Measurements from ENCODE around the gene CAMK2N2.

CAMK2N2 gene

DNA sequence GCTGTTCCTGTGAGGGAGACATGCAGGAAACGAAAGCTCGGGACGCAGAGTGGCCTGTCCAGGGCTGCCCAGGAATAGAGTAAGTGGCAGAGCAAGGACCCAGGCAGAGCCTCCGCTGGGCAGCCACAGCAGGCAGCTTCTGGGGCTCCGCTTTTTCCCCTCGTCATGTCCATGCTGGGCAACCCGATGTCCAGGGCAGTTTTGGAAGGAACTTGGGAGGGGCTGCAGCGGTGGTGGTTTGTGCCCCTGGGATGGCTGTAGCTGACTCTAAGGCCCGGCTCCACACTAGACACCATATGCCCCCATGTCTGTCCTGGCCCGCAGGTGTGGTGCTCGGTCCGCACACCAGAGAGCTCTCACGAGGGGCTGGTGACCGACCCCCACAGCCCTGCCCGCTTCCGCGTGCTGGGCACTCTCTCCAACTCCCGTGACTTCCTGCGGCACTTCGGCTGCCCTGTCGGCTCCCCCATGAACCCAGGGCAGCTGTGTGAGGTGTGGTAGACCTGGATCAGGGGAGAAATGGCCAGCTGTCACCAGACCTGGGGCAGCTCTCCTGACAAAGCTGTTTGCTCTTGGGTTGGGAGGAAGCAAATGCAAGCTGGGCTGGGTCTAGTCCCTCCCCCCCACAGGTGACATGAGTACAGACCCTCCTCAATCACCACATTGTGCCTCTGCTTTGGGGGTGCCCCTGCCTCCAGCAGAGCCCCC lies 30.5 kb upstream of the CAMK2N2 start:
- H3K27me3 ChIP-seq (ENCODE audit: insufficient read depth, low read length, poor library complexity): no peaks in the 10 kb centered on the region
- H2BK15ac ChIP-seq (replicated peaks; ENCODE audit: low read depth): no peak overlapping the region
- H2BK5ac ChIP-seq (ENCODE audit: low read length): no peak overlapping the region
- no peak overlapping the region for H3K4me3 ChIP-seq (ENCODE audit: low read length)
- H3K4me1 ChIP-seq (ENCODE audit: control insufficient read depth, low read depth, low read length): no peaks in the 10 kb centered on the region
- no peak overlapping the region for H3K56ac ChIP-seq (ENCODE audit: low read length)
- DNase-seq: no peak
- H3K4me2 ChIP-seq (ENCODE audit: low read length): no peak overlapping the region
- H3K79me2 ChIP-seq (ENCODE audit: control insufficient read depth, insufficient read depth, low read length): no peaks in the 10 kb centered on the region
- WGBS (ENCODE audit: extremely low coverage, insufficient coverage, low lambda C conversion rate): no CpG with 5 or more reads among the region's 21 CpGs
- no peak overlapping the region for H2BK120ac ChIP-seq (ENCODE audit: low read depth, low read length)
- no peak overlapping the region for H4K5ac ChIP-seq (ENCODE audit: low read length)
- H4K8ac ChIP-seq (ENCODE audit: low read depth, low read length): no peak overlapping the region
- H3K4ac ChIP-seq (ENCODE audit: low read depth, low read length): no peak overlapping the region
- H3K36me3 ChIP-seq (ENCODE audit: control insufficient read depth, insufficient read depth, low read length): no peaks in the 10 kb centered on the region
- no peak overlapping the region for H3K9ac ChIP-seq (ENCODE audit: low read length)
- H3K79me1 ChIP-seq (ENCODE audit: low read length): no peaks in the 10 kb centered on the region
- H3K23ac ChIP-seq (ENCODE audit: low read length): no peak overlapping the region
- H3K27ac ChIP-seq (ENCODE audit: low read depth, low read length): no peak overlapping the region
- H3K18ac ChIP-seq (ENCODE audit: low read length): no peak overlapping the region
- H2AK5ac ChIP-seq (ENCODE audit: low read length): no peak overlapping the region

DNA sequence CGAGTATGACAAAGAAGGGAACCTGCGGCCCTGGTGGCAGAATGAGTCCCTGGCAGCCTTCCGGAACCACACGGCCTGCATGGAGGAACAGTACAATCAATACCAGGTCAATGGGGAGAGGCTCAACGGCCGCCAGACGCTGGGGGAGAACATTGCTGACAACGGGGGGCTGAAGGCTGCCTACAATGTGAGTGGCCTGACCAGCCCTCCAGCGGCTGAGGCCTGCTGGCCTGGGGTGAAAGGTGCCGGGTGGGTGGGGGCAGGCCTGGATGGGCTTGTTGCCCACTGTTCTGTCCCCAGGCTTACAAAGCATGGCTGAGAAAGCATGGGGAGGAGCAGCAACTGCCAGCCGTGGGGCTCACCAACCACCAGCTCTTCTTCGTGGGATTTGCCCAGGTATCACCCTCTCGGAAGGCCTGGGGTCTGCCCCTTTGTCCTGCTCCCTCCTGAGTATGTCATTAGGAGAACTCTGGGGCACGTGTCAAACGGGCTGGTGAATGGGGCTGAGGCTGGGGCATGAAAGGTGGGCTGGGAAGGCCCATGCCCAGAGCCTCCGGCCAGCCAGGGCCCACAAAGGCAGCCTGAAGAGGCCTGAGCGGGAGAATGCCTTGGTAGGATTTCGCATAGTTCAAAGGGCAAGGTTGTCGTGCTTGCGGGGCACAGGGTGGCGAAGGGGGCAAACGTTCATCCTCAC lies 29.8 kb upstream of the CAMK2N2 start:
- no CpG with 5 or more reads among the region's 22 CpGs for WGBS (ENCODE audit: extremely low coverage, insufficient coverage, low lambda C conversion rate)
- H3K79me1 ChIP-seq (ENCODE audit: low read length): no peaks in the 10 kb centered on the region
- no peak overlapping the region for H2BK120ac ChIP-seq (ENCODE audit: low read depth, low read length)
- H3K27me3 ChIP-seq (ENCODE audit: insufficient read depth, low read length, poor library complexity): no peaks in the 10 kb centered on the region
- H4K5ac ChIP-seq (ENCODE audit: low read length): no peak overlapping the region
- no peak for DNase-seq
- no peaks in the 10 kb centered on the region for H3K36me3 ChIP-seq (ENCODE audit: control insufficient read depth, insufficient read depth, low read length)
- H2AK5ac ChIP-seq (ENCODE audit: low read length): no peak overlapping the region
- H3K9ac ChIP-seq (ENCODE audit: low read length): no peak overlapping the region
- H2BK15ac ChIP-seq (replicated peaks; ENCODE audit: low read depth): no peak overlapping the region
- H3K18ac ChIP-seq (ENCODE audit: low read length): no peak overlapping the region
- no peak overlapping the region for H3K56ac ChIP-seq (ENCODE audit: low read length)
- no peak overlapping the region for H3K4ac ChIP-seq (ENCODE audit: low read depth, low read length)
- H4K8ac ChIP-seq (ENCODE audit: low read depth, low read length): no peak overlapping the region
- H3K4me1 ChIP-seq (ENCODE audit: control insufficient read depth, low read depth, low read length): no peaks in the 10 kb centered on the region
- H3K27ac ChIP-seq (ENCODE audit: low read depth, low read length): no peak overlapping the region
- H3K23ac ChIP-seq (ENCODE audit: low read length): no peak overlapping the region
- no peaks in the 10 kb centered on the region for H3K79me2 ChIP-seq (ENCODE audit: control insufficient read depth, insufficient read depth, low read length)
- no peak overlapping the region for H3K4me2 ChIP-seq (ENCODE audit: low read length)
- no peak overlapping the region for H3K4me3 ChIP-seq (ENCODE audit: low read length)
- no peak overlapping the region for H2BK5ac ChIP-seq (ENCODE audit: low read length)

- no peak overlapping the region for H3K4me2 ChIP-seq (ENCODE audit: low read length)
- no peak overlapping the region for H2AK5ac ChIP-seq (ENCODE audit: low read length)
- no peak overlapping the region for H3K56ac ChIP-seq (ENCODE audit: low read length)
- no peaks in the 10 kb centered on the region for H3K36me3 ChIP-seq (ENCODE audit: control insufficient read depth, insufficient read depth, low read length)
- H3K27me3 ChIP-seq (ENCODE audit: insufficient read depth, low read length, poor library complexity): no peaks in the 10 kb centered on the region
- H3K27ac ChIP-seq (ENCODE audit: low read depth, low read length): no peak overlapping the region
- H3K79me1 ChIP-seq (ENCODE audit: low read length): no peaks in the 10 kb centered on the region
- H3K23ac ChIP-seq (ENCODE audit: low read length): no peak overlapping the region
- H3K4me1 ChIP-seq (ENCODE audit: control insufficient read depth, low read depth, low read length): no peaks in the 10 kb centered on the region
- no peak overlapping the region for H2BK120ac ChIP-seq (ENCODE audit: low read depth, low read length)
- no peak overlapping the region for H3K4me3 ChIP-seq (ENCODE audit: low read length)
- H2BK15ac ChIP-seq (replicated peaks; ENCODE audit: low read depth): no peak overlapping the region
- H4K8ac ChIP-seq (ENCODE audit: low read depth, low read length): no peak overlapping the region
- DNase-seq: no peak
- no CpG with 5 or more reads among the region's 10 CpGs for WGBS (ENCODE audit: extremely low coverage, insufficient coverage, low lambda C conversion rate)
- H3K4ac ChIP-seq (ENCODE audit: low read depth, low read length): no peak overlapping the region
- no peak overlapping the region for H3K18ac ChIP-seq (ENCODE audit: low read length)
- no peaks in the 10 kb centered on the region for H3K79me2 ChIP-seq (ENCODE audit: control insufficient read depth, insufficient read depth, low read length)
- no peak overlapping the region for H4K5ac ChIP-seq (ENCODE audit: low read length)
- no peak overlapping the region for H3K9ac ChIP-seq (ENCODE audit: low read length)
- no peak overlapping the region for H2BK5ac ChIP-seq (ENCODE audit: low read length)
Observed at GRCh38 chr3:184290331-184290730, 29.0 kb upstream of the CAMK2N2 start.

- Histone ChIP-seq H3K18ac (ENCODE audit: low read length) (no peak overlapping the region), H3K36me3 (ENCODE audit: control insufficient read depth, insufficient read depth, low read length) (no peaks in the 10 kb centered on the region), H3K27me3 (ENCODE audit: insufficient read depth, low read length, poor library complexity) (no peaks in the 10 kb centered on the region), H2BK5ac (ENCODE audit: low read length) (no peak overlapping the region), H3K4me3 (ENCODE audit: low read length) (no peak overlapping the region), H3K4me2 (ENCODE audit: low read length) (no peak overlapping the region), H3K4ac (ENCODE audit: low read depth, low read length) (no peak overlapping the region), H2BK120ac (ENCODE audit: low read depth, low read length) (no peak overlapping the region), H4K5ac (ENCODE audit: low read length) (no peak overlapping the region), H3K56ac (ENCODE audit: low read length) (no peak overlapping the region), H3K79me2 (ENCODE audit: control insufficient read depth, insufficient read depth, low read length) (no peaks in the 10 kb centered on the region), H3K27ac (ENCODE audit: low read depth, low read length) (no peak overlapping the region), H3K9ac (ENCODE audit: low read length) (no peak overlapping the region), H4K8ac (ENCODE audit: low read depth, low read length) (no peak overlapping the region), H3K79me1 (ENCODE audit: low read length) (no peaks in the 10 kb centered on the region), H3K4me1 (ENCODE audit: control insufficient read depth, low read depth, low read length) (no peaks in the 10 kb centered on the region), H2BK15ac (replicated peaks; ENCODE audit: low read depth) (no peak overlapping the region), H2AK5ac (ENCODE audit: low read length) (no peak overlapping the region), H3K23ac (ENCODE audit: low read length) (no peak overlapping the region)
- DNase-seq: peak; percentile 83
- no CpG with 5 or more reads among the region's 10 CpGs for WGBS (ENCODE audit: extremely low coverage, insufficient coverage, low lambda C conversion rate)
Observed at GRCh38 chr3:184289426-184289938, 28.1 kb upstream of the CAMK2N2 start.

GRCh38 chr3:184284696-184285095 lies 23.3 kb upstream of the CAMK2N2 start:
- Histone ChIP-seq H3K4me2 (ENCODE audit: low read length) (no peak overlapping the region), H3K9ac (ENCODE audit: low read length) (no peak overlapping the region), H2BK5ac (ENCODE audit: low read length) (no peak overlapping the region), H4K5ac (ENCODE audit: low read length) (no peak overlapping the region), H3K36me3 (ENCODE audit: control insufficient read depth, insufficient read depth, low read length) (no peaks in the 10 kb centered on the region), H3K79me1 (ENCODE audit: low read length) (no peaks in the 10 kb centered on the region), H3K4me1 (ENCODE audit: control insufficient read depth, low read depth, low read length) (no peaks in the 10 kb centered on the region), H3K18ac (ENCODE audit: low read length) (no peak overlapping the region), H4K8ac (ENCODE audit: low read depth, low read length) (no peak overlapping the region), H2AK5ac (ENCODE audit: low read length) (no peak overlapping the region), H3K27ac (ENCODE audit: low read depth, low read length) (no peak overlapping the region), H3K56ac (ENCODE audit: low read length) (no peak overlapping the region), H3K23ac (ENCODE audit: low read length) (no peak overlapping the region), H2BK120ac (ENCODE audit: low read depth, low read length) (no peak overlapping the region), H3K27me3 (ENCODE audit: insufficient read depth, low read length, poor library complexity) (no peaks in the 10 kb centered on the region), H3K4me3 (ENCODE audit: low read length) (no peak overlapping the region), H3K4ac (ENCODE audit: low read depth, low read length) (no peak overlapping the region), H3K79me2 (ENCODE audit: control insufficient read depth, insufficient read depth, low read length) (no peaks in the 10 kb centered on the region), H2BK15ac (replicated peaks; ENCODE audit: low read depth) (no peak overlapping the region)
- WGBS (ENCODE audit: extremely low coverage, insufficient coverage, low lambda C conversion rate): no CpG with 5 or more reads among the region's 4 CpGs
- peak; percentile 93 for DNase-seq

Measured in mesendoderm (in vitro differentiated cells).